ENCODE data around the gene ELL2. TPM values are rescaled to one million over a fixed set of nuclear protein-coding genes. Genes with fewer than 3 reads are reported as not detected.

ELL2 gene
- total and polyA plus RNA-seq, 2 of the 13 experiments (the other 11 are each of a cell fraction or from before 2014, with no cell fraction given), result 78.9 to 97.1 TPM

DNA sequence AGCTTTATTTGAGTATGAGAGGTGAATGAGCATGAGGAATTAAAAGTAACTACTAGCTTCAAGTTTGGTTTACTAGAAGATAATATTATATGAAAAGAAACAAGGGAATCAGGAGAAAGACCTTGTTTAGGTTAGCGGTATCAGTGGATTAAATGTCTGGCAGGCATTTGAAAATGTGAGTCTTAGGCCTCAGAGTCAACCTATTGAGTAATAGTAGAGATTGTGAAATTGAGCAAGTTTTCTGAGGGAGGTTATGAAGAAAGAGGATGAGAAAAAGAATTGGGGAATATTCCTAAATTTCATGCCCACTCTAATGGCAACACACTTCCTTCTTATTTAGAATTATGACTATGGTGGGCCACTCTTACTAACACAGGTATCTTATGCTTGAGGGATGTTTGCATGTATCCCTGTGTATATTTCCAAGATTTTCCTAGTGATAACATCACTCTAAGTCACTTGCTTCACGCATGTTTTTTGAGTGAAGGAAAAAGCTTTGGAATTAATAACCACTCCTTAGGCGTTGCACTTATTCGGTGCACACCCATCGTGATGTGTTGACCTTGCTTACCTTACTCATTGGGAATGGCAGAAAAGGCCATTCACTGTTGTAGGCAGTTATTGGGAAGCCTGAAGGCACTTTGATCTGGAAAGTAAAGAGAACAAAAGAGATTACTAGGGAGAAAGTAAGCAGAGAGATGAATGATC is 8.2 kb upstream of the ELL2 start (continued):
- TF ChIP-seq, protein P1, sequence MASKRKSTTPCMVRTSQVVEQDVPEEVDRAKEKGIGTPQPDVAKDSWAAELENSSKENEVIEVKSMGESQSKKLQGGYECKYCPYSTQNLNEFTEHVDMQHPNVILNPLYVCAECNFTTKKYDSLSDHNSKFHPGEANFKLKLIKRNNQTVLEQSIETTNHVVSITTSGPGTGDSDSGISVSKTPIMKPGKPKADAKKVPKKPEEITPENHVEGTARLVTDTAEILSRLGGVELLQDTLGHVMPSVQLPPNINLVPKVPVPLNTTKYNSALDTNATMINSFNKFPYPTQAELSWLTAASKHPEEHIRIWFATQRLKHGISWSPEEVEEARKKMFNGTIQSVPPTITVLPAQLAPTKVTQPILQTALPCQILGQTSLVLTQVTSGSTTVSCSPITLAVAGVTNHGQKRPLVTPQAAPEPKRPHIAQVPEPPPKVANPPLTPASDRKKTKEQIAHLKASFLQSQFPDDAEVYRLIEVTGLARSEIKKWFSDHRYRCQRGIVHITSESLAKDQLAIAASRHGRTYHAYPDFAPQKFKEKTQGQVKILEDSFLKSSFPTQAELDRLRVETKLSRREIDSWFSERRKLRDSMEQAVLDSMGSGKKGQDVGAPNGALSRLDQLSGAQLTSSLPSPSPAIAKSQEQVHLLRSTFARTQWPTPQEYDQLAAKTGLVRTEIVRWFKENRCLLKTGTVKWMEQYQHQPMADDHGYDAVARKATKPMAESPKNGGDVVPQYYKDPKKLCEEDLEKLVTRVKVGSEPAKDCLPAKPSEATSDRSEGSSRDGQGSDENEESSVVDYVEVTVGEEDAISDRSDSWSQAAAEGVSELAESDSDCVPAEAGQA (IDR thresholded peaks at IDR 0.05; ENCODE audit: low read depth), result no peak
- TF ChIP-seq, protein P1 (CRISPR knock-in tag; IDR thresholded peaks at IDR 0.05; ENCODE audit: borderline replicate concordance), result no peak
- TF ChIP-seq ZNF564 (CRISPR knock-in tag; IDR thresholded peaks at IDR 0.05) (no peak), MIER3 (CRISPR knock-in tag; IDR thresholded peaks at IDR 0.05; ENCODE audit: borderline replicate concordance) (peak; percentile 58; the same call in 1 of the 2 replicates), STAG1 (CRISPR knock-in tag; IDR thresholded peaks at IDR 0.05) (peak; percentile 31; the same call in 1 of the 2 replicates), MAFF (IDR thresholded peaks at IDR 0.05; ENCODE audit: low read depth, low read length) (no peak), RFX3 (CRISPR knock-in tag; IDR thresholded peaks at IDR 0.05) (no peak), CBX2 (IDR thresholded peaks at IDR 0.05; ENCODE audit: low read depth, low read length) (no peak), CBX2 (CRISPR knock-in tag; IDR thresholded peaks at IDR 0.05; ENCODE audit: low read depth) (no peak), HOXA3 (CRISPR knock-in tag; IDR thresholded peaks at IDR 0.05) (peak; percentile 38; the same call in 1 of the 2 replicates), RARG (CRISPR knock-in tag; IDR thresholded peaks at IDR 0.05; ENCODE audit: low read depth) (no peak), KLF6 (CRISPR knock-in tag; IDR thresholded peaks at IDR 0.05) (0 out of 2 replicates have a peak, but pooled peaks have one; percentile 23)
- TF ChIP-seq, protein P2, sequence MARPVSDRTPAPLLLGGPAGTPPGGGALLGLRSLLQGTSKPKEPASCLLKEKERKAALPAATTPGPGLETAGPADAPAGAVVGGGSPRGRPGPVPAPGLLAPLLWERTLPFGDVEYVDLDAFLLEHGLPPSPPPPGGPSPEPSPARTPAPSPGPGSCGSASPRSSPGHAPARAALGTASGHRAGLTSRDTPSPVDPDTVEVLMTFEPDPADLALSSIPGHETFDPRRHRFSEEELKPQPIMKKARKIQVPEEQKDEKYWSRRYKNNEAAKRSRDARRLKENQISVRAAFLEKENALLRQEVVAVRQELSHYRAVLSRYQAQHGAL (CRISPR knock-in tag; IDR thresholded peaks at IDR 0.05; ENCODE audit: not compliant biosample characterization), result no peak
- TF ChIP-seq, protein P3, sequence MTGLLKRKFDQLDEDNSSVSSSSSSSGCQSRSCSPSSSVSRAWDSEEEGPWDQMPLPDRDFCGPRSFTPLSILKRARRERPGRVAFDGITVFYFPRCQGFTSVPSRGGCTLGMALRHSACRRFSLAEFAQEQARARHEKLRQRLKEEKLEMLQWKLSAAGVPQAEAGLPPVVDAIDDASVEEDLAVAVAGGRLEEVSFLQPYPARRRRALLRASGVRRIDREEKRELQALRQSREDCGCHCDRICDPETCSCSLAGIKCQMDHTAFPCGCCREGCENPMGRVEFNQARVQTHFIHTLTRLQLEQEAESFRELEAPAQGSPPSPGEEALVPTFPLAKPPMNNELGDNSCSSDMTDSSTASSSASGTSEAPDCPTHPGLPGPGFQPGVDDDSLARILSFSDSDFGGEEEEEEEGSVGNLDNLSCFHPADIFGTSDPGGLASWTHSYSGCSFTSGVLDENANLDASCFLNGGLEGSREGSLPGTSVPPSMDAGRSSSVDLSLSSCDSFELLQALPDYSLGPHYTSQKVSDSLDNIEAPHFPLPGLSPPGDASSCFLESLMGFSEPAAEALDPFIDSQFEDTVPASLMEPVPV (CRISPR knock-in tag; IDR thresholded peaks at IDR 0.05), result no peak; the same call in 1 of the 2 replicates
- TF ChIP-seq, protein P4, sequence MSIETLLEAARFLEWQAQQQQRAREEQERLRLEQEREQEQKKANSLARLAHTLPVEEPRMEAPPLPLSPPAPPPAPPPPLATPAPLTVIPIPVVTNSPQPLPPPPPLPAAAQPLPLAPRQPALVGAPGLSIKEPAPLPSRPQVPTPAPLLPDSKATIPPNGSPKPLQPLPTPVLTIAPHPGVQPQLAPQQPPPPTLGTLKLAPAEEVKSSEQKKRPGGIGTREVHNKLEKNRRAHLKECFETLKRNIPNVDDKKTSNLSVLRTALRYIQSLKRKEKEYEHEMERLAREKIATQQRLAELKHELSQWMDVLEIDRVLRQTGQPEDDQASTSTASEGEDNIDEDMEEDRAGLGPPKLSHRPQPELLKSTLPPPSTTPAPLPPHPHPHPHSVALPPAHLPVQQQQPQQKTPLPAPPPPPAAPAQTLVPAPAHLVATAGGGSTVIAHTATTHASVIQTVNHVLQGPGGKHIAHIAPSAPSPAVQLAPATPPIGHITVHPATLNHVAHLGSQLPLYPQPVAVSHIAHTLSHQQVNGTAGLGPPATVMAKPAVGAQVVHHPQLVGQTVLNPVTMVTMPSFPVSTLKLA (IDR thresholded peaks at IDR 0.05), result no peak
- TF ChIP-seq, protein P5, sequence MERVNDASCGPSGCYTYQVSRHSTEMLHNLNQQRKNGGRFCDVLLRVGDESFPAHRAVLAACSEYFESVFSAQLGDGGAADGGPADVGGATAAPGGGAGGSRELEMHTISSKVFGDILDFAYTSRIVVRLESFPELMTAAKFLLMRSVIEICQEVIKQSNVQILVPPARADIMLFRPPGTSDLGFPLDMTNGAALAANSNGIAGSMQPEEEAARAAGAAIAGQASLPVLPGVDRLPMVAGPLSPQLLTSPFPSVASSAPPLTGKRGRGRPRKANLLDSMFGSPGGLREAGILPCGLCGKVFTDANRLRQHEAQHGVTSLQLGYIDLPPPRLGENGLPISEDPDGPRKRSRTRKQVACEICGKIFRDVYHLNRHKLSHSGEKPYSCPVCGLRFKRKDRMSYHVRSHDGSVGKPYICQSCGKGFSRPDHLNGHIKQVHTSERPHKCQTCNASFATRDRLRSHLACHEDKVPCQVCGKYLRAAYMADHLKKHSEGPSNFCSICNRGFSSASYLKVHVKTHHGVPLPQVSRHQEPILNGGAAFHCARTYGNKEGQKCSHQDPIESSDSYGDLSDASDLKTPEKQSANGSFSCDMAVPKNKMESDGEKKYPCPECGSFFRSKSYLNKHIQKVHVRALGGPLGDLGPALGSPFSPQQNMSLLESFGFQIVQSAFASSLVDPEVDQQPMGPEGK (CRISPR knock-in tag; IDR thresholded peaks at IDR 0.05), result 0 out of 2 replicates have a peak, but pooled peaks have one; percentile 24

All from HepG2 (cell line).